OCI-LY3 (cell line): ENCODE measurements around the gene SLC38A11.

Experiments
- H2AFZ ChIP-seq: fragments of 200-600, 300-600 bp; shearing (Covaris generic); 2 replicates; pipeline ENCODE4 v1.6.0; 2014; ENCODE audit warnings: antibody characterized with exemption, low read depth, low read length
- H3K27ac ChIP-seq: fragments of 200-600, 300-600 bp; sonication (generic); 2 replicates; pipeline ENCODE4 v1.5.1; 2014; ENCODE audit warnings: mild to moderate bottlenecking, low read length, moderate library complexity, mixed read lengths
- H3K27me3 ChIP-seq: fragments of 200-600, 300-600 bp; sonication (generic); 2 replicates; pipeline ENCODE4 v1.6.1; 2014; ENCODE audit warnings: low read depth, low read length, mixed read lengths
- H3K36me3 ChIP-seq: fragments of 200-600, 300-600 bp; sonication (generic); replicated peaks from 2 replicates; pipeline ENCODE3; 2014; ENCODE audit warnings: low read depth, low read length, mixed read lengths
- H3K4me1 ChIP-seq: fragments of 300-600, 200-600 bp; sonication (generic); 2 replicates; pipeline ENCODE4 v1.6.1; 2014; ENCODE audit warnings: low read length, mixed read lengths
- H3K4me2 ChIP-seq: fragments of 200-600, 300-600 bp; sonication (generic); 2 replicates; pipeline ENCODE4 v1.6.1; 2014; ENCODE audit warnings: low read length, mixed read lengths
- H3K4me3 ChIP-seq: fragments of 300-600, 200-600 bp; sonication (generic); 2 replicates; pipeline ENCODE4 v1.5.1; 2014; ENCODE audit warnings: antibody characterized with exemption, mild to moderate bottlenecking, low read length, moderate library complexity
- H3K79me2 ChIP-seq: fragments of 300-600, 200-600 bp; shearing (Covaris generic); 2 replicates; pipeline ENCODE4 v1.6.1; 2014; ENCODE audit warnings: mild to moderate bottlenecking, low read length, mixed read lengths
- H3K9ac ChIP-seq: fragments of 300-600, 200-600 bp; shearing (Covaris generic); 2 replicates; pipeline ENCODE4 v1.6.0; 2014; ENCODE audit warnings: mild to moderate bottlenecking, low read length, moderate library complexity
- H3K9me3 ChIP-seq: fragments of 200-600, 300-600 bp; shearing (Covaris generic); 2 replicates; pipeline ENCODE4 v1.6.1; 2014; ENCODE audit warnings: low read length, mixed read lengths; ENCODE audit not compliant: insufficient read depth
- H4K20me1 ChIP-seq: fragments of 200-600, 300-600 bp; sonication (generic); 2 replicates; pipeline ENCODE4 v1.6.1; 2016; ENCODE audit warnings: low read length, mixed read lengths; ENCODE audit not compliant: insufficient read depth
- EZH2phosphoT487 ChIP-seq: fragments of 200-600 bp; shearing (Covaris generic); IDR thresholded peaks from 2 replicates; pipeline ENCODE4 v1.6.1; 2018; ENCODE audit warnings: antibody characterized with exemption, mixed run types, low read depth
- TF ChIP-seq, protein P1 (sequence below): fragments of 200-600, 300-600 bp; sonication (generic); IDR thresholded peaks from 2 replicates; pipeline ENCODE4 v1.5.1; 2014; ENCODE audit warnings: antibody characterized with exemption, low read length, low read depth

The SLC38A11 gene

DNA sequence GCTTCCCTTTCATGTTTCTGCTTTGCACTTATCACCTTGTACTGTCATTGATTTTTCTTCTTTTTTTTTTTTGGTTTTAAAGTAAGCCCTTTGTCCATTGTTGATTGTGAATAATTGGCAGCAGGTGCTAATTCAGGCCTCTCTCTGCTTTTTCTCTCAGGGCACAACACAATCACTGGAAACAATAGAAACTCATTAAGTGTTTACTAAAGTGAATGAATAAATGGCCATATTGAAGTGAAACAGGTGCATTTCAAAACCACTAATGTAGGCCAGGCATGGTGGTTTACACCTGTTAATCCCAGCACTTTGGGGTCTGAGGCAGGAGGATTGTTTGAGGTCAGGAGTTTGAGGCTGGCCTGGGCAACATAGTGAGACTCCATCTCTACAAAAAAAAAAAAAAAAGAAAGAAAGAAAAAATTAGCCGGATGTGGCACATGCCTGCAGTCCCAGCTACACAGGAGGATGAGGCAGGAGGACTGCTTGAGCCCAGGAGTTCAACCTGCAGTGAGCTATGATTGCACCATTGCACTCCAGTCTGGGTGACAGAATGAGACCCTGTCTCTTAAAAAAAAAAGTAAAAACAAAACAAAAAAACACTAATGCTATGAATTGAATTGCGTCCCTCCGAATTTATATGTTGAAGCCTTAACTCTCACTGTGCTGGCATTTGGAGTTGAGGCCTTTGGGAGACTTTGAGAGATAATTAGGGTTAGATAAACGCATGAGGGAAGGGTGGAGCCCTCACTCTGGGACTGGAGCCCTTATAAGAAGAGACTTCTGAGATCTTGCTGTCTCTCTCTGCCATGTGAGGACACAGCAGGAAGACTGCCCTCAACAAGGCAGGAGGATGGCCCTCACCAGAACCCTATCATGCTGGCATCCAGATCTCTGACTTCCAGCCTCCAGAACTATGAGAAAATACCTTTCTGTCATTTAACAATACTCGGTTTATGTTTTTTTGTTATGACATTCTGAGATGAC lies 19.9 kb downstream of the SLC38A11 start:
- Histone ChIP-seq H3K4me2 (no peak overlapping the region), H3K9ac (no peak overlapping the region), H3K4me1 (peaks cover 25% of the 10 kb centered on the region), H3K79me2 (no peaks in the 10 kb centered on the region), H3K4me3 (no peak overlapping the region), H2AFZ (no peak overlapping the region), H3K36me3 (no peaks in the 10 kb centered on the region), H3K9me3 (no peaks in the 10 kb centered on the region), H4K20me1 (no peaks in the 10 kb centered on the region), H3K27me3 (no peaks in the 10 kb centered on the region), H3K27ac (no peak overlapping the region)
- TF ChIP-seq, protein P1, sequence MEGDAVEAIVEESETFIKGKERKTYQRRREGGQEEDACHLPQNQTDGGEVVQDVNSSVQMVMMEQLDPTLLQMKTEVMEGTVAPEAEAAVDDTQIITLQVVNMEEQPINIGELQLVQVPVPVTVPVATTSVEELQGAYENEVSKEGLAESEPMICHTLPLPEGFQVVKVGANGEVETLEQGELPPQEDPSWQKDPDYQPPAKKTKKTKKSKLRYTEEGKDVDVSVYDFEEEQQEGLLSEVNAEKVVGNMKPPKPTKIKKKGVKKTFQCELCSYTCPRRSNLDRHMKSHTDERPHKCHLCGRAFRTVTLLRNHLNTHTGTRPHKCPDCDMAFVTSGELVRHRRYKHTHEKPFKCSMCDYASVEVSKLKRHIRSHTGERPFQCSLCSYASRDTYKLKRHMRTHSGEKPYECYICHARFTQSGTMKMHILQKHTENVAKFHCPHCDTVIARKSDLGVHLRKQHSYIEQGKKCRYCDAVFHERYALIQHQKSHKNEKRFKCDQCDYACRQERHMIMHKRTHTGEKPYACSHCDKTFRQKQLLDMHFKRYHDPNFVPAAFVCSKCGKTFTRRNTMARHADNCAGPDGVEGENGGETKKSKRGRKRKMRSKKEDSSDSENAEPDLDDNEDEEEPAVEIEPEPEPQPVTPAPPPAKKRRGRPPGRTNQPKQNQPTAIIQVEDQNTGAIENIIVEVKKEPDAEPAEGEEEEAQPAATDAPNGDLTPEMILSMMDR: no peak
- no peak for TF ChIP-seq EZH2phosphoT487

DNA sequence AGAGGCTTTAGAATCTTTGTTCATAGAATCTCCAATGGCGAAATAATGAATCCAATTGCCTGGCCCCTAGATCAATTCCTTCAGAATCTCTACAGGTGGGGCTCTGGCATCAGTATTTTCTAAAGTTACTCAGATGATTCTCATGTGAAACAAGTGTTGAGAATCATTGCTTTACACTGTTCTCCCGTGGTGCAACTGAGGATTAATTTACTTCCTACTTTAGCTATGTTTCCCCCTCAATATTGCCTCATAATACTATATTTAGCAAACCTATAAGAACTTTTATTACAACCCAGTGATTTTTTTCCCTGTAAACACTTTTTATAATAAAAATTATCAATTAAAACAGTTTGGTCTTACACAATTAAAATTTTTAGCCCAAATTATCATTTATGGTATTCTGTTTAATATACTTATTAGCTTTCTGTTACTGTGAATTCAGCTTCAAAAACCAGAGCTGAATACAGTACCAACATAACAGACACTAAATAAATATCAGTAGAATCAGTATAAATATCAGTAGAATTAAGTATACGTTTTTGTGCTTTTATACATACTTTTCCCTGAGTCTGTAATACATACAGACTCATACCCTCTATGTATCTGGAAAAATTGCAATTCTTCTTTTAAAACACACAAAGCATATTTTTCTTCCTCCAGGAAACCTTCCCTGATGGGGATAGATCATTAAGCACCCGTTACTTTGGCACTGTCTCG lies 20.8 kb downstream of the SLC38A11 start:
- no peaks in the 10 kb centered on the region for H3K36me3 ChIP-seq
- TF ChIP-seq, protein P1: no peak; the same call in 1 of the 2 replicates
- TF ChIP-seq EZH2phosphoT487: no peak
- H4K20me1 ChIP-seq: no peaks in the 10 kb centered on the region
- H3K9me3 ChIP-seq: no peaks in the 10 kb centered on the region
- no peak overlapping the region for H2AFZ ChIP-seq
- H3K4me1 ChIP-seq: peaks cover 25% of the 10 kb centered on the region
- H3K4me3 ChIP-seq: no peak overlapping the region
- no peaks in the 10 kb centered on the region for H3K27me3 ChIP-seq
- no peak overlapping the region for H3K4me2 ChIP-seq
- H3K79me2 ChIP-seq: no peaks in the 10 kb centered on the region
- no peak overlapping the region for H3K9ac ChIP-seq
- H3K27ac ChIP-seq: no peak overlapping the region

DNA sequence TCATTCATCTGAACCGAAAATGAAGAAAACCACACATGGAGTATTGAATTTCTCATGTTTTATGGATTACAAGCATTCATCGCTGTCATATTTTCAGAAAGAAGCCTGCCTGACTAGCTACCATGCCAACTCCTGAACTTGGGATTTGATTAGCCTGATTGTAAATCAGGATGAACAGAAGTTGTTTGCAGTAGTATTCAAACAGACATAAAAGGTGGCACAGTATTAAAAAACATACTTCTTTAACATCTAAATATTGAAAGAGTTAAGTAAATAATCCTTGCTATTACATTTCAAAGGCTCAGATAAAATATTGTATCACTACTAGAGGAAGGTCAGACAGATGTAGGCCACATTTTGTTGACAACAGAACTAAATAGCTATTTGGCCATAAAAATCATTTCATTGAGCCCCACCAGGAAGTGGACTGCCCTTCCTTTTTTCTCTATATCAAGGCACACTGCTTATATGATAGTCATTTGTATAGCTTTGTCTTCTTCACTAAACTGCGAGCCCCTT lies 21.6 kb downstream of the SLC38A11 start:
- Histone ChIP-seq H3K4me1 (peaks cover 25% of the 10 kb centered on the region), H3K36me3 (no peaks in the 10 kb centered on the region), H4K20me1 (no peaks in the 10 kb centered on the region), H3K27ac (no peak overlapping the region), H3K4me2 (no peak overlapping the region), H3K9me3 (no peaks in the 10 kb centered on the region), H3K79me2 (no peaks in the 10 kb centered on the region), H3K4me3 (no peak overlapping the region), H3K27me3 (no peaks in the 10 kb centered on the region), H2AFZ (peak overlapping the region; percentile 32; the same call in 1 of the 2 replicates), H3K9ac (no peak overlapping the region)
- no peak for TF ChIP-seq EZH2phosphoT487
- TF ChIP-seq, protein P1: no peak

DNA sequence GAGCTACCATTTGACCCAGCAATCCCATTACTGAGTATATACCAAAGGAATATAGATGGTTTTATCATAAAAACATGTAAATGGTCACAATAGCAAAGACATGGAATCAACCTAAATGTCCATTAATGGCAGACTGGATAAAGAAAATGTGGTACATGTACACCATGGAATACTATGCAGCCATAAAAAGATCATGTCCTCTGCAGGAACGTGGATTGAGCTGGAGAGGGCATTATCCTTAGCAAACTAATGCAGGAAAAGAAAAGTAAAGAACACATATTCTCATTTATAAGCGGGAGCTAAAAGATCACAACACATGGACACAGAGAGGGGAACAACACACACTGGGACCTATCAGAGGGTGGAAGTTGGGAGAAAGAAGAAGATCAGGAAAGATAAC lies 22.9 kb downstream of the SLC38A11 start:
- no peak overlapping the region for H3K9ac ChIP-seq
- H3K79me2 ChIP-seq: no peaks in the 10 kb centered on the region
- TF ChIP-seq, protein P1: no peak
- TF ChIP-seq EZH2phosphoT487: no peak
- H3K27ac ChIP-seq: no peak overlapping the region
- H3K4me2 ChIP-seq: no peak overlapping the region
- H3K27me3 ChIP-seq: no peaks in the 10 kb centered on the region
- no peaks in the 10 kb centered on the region for H3K9me3 ChIP-seq
- H4K20me1 ChIP-seq: no peaks in the 10 kb centered on the region
- no peaks in the 10 kb centered on the region for H3K36me3 ChIP-seq
- no peak overlapping the region for H3K4me3 ChIP-seq
- H2AFZ ChIP-seq: no peak overlapping the region
- H3K4me1 ChIP-seq: peaks cover 14% of the 10 kb centered on the region; the same call in 1 of the 2 replicates
